Activated CD8-positive, alpha-beta memory T cell treated with anti-CD3 and anti-CD28 coated beads, Interleukin-2, amount 50 U/mL, for 24 hours (primary cell): ENCODE data around the gene UMOD.

Source experiments
- DNase-seq: peaks from one replicate; pipeline ENCODE4 v3.0.0-alpha.2; 2020; ENCODE audit errors: extremely low read depth

Gene UMOD

DNA sequence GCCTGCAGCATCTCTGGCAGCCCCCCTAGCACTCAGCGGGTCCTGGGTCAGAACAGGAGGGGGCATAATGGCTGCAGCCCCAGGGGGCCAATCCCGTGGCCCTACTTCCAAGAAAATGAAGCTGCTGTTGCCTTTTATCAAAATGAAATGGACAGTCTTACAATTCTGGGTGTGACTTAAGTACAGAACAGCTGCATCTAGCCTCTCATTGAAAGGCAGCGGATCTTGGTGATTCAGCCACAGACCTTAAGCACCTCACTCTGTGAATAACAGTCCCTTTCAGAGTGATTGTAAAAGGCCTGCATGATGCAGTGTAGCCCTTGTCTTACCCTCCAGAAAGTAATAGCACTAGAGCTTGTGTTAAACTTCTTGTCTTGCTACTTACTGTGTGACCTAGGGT, 11.5 kb upstream of the UMOD start:
- DNase-seq, result no peak

GRCh38 chr16:20363191-20363590, 10.7 kb upstream of the UMOD start:
- DNase-seq, result no peak

DNA sequence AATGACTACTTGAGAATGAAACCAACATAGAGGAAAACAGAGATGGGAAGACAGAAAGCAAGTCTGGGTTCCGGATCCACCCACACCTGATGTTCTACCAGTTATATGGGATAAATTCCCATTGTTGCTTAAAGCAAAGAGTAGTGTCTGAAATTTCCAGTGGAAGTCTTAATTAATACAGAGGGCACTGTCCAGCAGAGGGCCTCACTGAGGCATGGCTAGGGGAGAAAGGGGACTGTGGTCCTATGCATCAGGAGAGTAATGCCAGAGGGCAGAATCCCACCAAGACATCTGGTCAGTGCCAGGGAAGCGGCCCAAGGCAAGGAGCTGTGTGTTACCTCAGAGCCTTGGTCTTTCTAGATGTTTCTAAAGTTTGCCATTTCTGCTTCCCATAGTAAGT, 7.5 kb upstream of the UMOD start:
- DNase-seq, result no peak

GRCh38 chr16:20355114-20355782, 2.7 kb upstream of the UMOD start:
- DNase-seq, result no peak

DNA sequence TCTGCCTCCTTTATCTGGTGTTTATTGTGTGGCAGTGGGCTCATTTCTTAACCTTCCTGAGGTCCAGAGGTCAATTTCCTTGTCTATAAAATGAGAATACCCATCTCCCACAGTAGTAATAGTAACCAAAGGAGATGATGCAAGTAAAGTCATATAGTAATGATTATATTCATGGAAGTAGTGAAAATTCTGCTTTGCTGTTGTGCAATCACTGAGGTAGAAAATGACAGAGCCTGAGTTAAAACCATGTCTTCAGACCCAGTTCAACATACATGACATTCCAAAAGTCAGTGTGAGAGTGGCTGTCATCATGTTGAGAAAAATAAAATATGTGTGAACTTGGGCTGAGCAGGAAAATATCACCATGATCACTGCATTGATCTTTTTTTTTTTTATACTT, 864 bp upstream of the UMOD start:
- no peak for DNase-seq

GRCh38 chr16:20349615-20350014, 2.9 kb downstream of the UMOD start:
- no peak for DNase-seq

- DNase-seq, result no peak
Measured at GRCh38 chr16:20348365-20349185, 3.9 kb downstream of the UMOD start.

DNA sequence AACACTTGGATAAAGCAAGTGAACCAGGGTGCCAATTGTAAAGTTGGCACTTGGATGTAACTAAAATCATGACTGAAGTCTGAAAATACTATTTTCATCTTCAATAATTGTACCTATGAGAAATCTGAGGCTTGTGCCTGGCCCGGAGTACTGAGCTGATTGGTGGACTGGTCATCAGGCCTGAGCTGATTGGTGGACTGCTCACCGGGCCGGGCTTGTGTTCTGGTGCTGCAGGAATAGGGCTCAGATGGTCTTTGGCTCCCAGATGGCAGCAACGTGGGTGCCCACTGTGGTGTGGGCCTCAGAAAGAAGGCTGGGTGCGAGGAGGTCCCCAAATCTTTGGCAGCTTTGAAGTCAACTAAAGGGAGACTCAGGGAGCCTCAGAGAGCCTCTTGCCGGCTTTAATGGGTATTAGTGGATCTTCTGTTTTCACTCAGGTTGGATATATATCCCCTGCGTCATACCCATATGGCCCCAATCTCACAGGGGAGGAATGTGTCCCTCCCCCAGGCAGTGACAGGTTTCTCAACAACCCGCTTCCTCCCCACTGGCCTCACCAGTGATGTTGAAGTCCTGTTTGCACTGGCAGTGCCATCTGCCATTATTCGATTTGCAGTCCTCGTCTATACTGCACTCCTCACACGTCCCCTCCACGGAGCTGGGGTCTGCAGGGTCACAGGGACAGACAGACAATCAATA, 4.7 kb downstream of the UMOD start:
- no peak for DNase-seq

DNA sequence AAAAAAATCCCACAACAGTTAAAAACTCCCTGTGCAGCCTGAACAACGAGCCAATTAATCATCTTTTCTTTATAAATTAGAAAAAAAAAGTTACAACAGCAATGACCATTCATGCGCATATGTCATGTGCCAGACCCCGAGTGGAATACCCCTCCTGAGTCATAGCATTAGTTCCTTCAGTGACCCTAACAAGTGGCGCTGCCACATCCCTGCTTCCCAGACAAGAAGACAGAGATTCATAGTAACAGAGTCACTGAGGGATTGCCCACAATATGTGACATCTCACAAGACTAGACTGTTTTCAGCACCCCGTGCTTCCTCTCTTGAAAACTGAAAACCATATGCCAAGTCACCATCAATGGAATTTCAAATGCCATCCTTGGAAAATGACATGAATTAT, 7.9 kb downstream of the UMOD start:
- DNase-seq, result no peak

- DNase-seq, result no peak
Measured at GRCh38 chr16:20339744-20340143, 12.8 kb downstream of the UMOD start.

- DNase-seq, result no peak
Measured at GRCh38 chr16:20336955-20337354, 15.6 kb downstream of the UMOD start.

- DNase-seq, result no peak
Measured at GRCh38 chr16:20334396-20334795, 18.1 kb downstream of the UMOD start.

DNA sequence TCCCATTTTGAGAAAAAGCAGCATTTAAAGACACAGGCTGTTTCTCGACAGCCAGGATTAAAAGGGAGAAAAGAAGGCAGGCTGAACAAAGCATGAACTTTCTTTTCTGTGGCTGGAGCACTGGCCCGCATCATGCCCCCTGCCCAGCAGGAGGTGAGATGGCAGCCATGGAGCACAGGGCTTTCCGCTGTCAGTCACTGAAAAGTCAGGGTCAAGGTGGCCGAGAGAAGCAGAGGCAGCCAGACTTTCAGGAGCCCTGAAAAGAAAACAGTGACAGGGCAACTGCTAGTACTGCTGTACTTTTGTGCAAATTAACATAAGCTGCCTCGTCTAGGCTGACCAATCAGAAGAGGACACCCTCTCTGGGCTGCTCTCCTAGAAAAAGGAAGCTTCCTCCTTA, 19.4 kb downstream of the UMOD start:
- no peak for DNase-seq

- no peak for DNase-seq
Measured at GRCh38 chr16:20332411-20332810, 20.1 kb downstream of the UMOD start.

- DNase-seq, result no peak
Measured at GRCh38 chr16:20331635-20332034, 20.9 kb downstream of the UMOD start.

GRCh38 chr16:20329392-20330138, 22.9 kb downstream of the UMOD start:
- no peak for DNase-seq

- no peak for DNase-seq
Measured at GRCh38 chr16:20327444-20328041, 25.0 kb downstream of the UMOD start, which contains the start of gene GP2. TSS of gene GP2 (minus strand) at chr16:20327513. CDS start at chr16:20326431, 1,082 bp downstream.

- no peak for DNase-seq
Measured at GRCh38 chr16:20326321-20326720, 26.2 kb downstream of the UMOD start.

DNA sequence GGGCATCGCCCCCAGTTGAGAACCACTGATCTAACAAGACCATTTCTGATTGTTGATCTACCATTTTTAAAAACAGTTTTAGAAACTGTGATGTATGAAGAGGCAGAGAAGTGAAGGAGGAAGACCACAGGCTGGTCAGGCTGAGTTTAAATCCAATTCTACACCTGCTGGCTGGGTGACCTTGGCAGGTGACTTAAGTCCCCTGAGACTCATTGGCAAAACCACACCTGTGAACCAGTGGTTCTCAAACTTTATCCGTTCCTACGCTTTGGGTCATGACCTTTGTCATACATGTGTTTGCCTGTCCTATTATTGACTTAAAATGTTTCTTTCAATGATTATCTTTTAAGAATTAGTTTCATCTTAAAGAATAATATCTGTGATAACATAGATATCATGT, 27.5 kb downstream of the UMOD start:
- no peak for DNase-seq

DNA sequence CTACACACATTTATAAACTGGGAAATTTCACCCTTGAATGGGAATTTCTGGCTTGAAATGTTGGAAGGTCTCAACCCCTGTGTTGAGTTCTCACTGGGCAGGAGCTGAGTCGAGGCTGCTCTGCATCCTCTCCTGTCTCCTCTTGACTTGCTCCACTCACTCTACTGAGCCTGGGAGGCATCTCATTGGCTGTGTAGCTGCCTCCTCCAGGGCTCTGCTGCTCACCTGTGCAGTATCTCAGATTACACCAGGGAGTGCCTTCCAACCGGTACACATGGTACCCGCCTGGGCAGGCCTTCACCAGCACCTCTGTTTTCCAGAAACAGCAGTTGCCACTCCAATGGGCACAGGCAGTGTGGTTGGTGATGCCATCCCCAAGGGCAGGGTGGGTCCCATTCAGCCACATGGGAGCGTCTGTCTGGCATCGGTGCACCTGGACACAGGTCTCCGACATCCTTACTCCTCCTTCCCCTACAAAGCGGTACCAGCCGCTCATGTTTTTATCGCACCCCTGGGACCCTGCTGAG, 28.9 kb downstream of the UMOD start:
- DNase-seq, result no peak

DNA sequence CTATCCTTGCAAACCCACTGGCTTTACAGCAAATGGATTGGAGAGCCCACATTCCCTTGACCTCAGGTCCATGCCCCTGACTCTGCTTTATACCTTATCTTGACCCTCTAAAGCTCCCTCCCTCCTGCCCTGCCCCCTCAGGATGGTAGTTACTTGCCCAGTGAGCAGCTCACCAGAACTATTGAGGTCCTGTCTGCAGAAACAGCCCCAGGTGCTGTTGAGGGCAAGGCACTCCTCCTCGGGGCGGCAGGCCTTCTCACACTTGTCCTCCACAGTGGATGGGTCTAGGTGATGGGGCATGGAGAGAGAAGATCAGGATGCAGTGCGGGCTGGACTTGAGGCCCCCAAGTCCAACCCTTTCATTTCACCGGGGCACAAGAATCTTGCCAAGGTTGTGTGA, 29.8 kb downstream of the UMOD start:
- no peak for DNase-seq
